ENCODE measurements around the gene USP5.

Gene USP5

GRCh38 chr12:6851921-6852650 is at the start of gene USP5:
Gene USP5, plus strand, starts transcription at chr12:6852150. Its CDS starts 30 bp downstream, at chr12:6852180.
- peak; percentile 100 for DNase-seq

GRCh38 chr12:6807170-6807569 is 44.8 kb upstream of the USP5 start:
- no peak for DNase-seq

- DNase-seq: no peak
Observed at GRCh38 chr12:6809056-6809455, 42.9 kb upstream of the USP5 start.

GRCh38 chr12:6810758-6811157 is 41.2 kb upstream of the USP5 start:
- no peak for DNase-seq

GRCh38 chr12:6813363-6813762 is 38.6 kb upstream of the USP5 start:
- DNase-seq: no peak

- no peak for DNase-seq
Observed at GRCh38 chr12:6816598-6816997, 35.4 kb upstream of the USP5 start.

- DNase-seq: no peak
Observed at GRCh38 chr12:6817098-6817497, 34.9 kb upstream of the USP5 start.

- DNase-seq: no peak
Observed at GRCh38 chr12:6817662-6818157, 34.2 kb upstream of the USP5 start.

- no peak for DNase-seq
Observed at GRCh38 chr12:6818222-6818621, 33.7 kb upstream of the USP5 start.

- no peak for DNase-seq
Observed at GRCh38 chr12:6818645-6819044, 33.3 kb upstream of the USP5 start.

- no peak for DNase-seq
Observed at GRCh38 chr12:6819106-6820030, 32.6 kb upstream of the USP5 start.

GRCh38 chr12:6820166-6820565 is 31.8 kb upstream of the USP5 start:
- DNase-seq: no peak

- peak; percentile 90 for DNase-seq
Observed at GRCh38 chr12:6821591-6822425, 30.1 kb upstream of the USP5 start, which contains the start of gene GPR162. Gene GPR162, plus strand, starts transcription at chr12:6821821. Its CDS starts 2,078 bp downstream, at chr12:6823899.

- peak; percentile 35 for DNase-seq
Observed at GRCh38 chr12:6822426-6823135, 29.4 kb upstream of the USP5 start.

- peak; percentile 39 for DNase-seq
Observed at GRCh38 chr12:6823182-6824084, 28.5 kb upstream of the USP5 start.

- no peak for DNase-seq
Observed at GRCh38 chr12:6824085-6824775, 27.7 kb upstream of the USP5 start.

GRCh38 chr12:6824901-6825381 is 27.0 kb upstream of the USP5 start:
- no peak for DNase-seq

GRCh38 chr12:6825398-6826124 is 26.4 kb upstream of the USP5 start:
- peak; percentile 92 for DNase-seq

GRCh38 chr12:6826125-6826733 is 25.7 kb upstream of the USP5 start:
- DNase-seq: peak; percentile 30

Measured in left hindlimb (tissue), 1 donor.